Sigmoid colon (tissue), 4 donors: ENCODE measurements around the gene TOX3.
A peak's percentile ranks its signal among the peaks of the same experiment; 100 is the strongest.

Source experiments
- POLR2A ChIP-seq, 2 donors: fragments of 450-650 bp; IDR thresholded peaks; one replicate each; pipeline ENCODE4 v1.6.1; 2016; ENCODE audit warnings: antibody characterized with exemption in 2 of 2, mild to moderate bottlenecking in 2 of 2, moderate library complexity in 2 of 2
- POLR2AphosphoS5 ChIP-seq, 4 donors: sonication (generic); formaldehyde crosslinking; IDR thresholded peaks; one replicate each; pipeline ENCODE4 v1.6.1; 2017; ENCODE audit warnings: antibody characterized with exemption in 4 of 4
- TF ChIP-seq, protein P1 (sequence below), 4 experiments: fragments of 450-650 bp in 3 of 4; fragments of 200-600 bp in 1 of 4; IDR thresholded peaks; one replicate each; pipeline ENCODE4 v1.5.1; 2016 to 2019; ENCODE audit warnings: antibody characterized with exemption in 4 of 4, mild to moderate bottlenecking in 3 of 4, moderate library complexity in 2 of 4

- TF ChIP-seq, protein P1, sequence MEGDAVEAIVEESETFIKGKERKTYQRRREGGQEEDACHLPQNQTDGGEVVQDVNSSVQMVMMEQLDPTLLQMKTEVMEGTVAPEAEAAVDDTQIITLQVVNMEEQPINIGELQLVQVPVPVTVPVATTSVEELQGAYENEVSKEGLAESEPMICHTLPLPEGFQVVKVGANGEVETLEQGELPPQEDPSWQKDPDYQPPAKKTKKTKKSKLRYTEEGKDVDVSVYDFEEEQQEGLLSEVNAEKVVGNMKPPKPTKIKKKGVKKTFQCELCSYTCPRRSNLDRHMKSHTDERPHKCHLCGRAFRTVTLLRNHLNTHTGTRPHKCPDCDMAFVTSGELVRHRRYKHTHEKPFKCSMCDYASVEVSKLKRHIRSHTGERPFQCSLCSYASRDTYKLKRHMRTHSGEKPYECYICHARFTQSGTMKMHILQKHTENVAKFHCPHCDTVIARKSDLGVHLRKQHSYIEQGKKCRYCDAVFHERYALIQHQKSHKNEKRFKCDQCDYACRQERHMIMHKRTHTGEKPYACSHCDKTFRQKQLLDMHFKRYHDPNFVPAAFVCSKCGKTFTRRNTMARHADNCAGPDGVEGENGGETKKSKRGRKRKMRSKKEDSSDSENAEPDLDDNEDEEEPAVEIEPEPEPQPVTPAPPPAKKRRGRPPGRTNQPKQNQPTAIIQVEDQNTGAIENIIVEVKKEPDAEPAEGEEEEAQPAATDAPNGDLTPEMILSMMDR (IDR thresholded peaks at IDR 0.05), result no peak
- no peak for TF ChIP-seq POLR2A (IDR thresholded peaks at IDR 0.05)
- TF ChIP-seq POLR2AphosphoS5 (IDR thresholded peaks at IDR 0.05), result peak in 2 of 4 donors; percentile 28 to 42
Observed at GRCh38 chr16:52537516-52537915, 9.4 kb downstream of the TOX3 start.
